HG03039 (cell line): ENCODE measurements around the gene TEDDM1.
"Not testable (repeated sequence)": the region's sequence is repeated elsewhere in the genome, so short reads cannot be mapped to it uniquely, and the experiment has no call there.

Experiments used
- ATAC-seq: cut with Tn5 transposase; IDR thresholded peaks from one replicate; pipeline ENCODE4 v1.9.1; 2021; ENCODE audit warnings: mild to moderate bottlenecking, moderate library complexity; ENCODE audit not compliant: unreplicated experiment

TEDDM1 gene, protein sequence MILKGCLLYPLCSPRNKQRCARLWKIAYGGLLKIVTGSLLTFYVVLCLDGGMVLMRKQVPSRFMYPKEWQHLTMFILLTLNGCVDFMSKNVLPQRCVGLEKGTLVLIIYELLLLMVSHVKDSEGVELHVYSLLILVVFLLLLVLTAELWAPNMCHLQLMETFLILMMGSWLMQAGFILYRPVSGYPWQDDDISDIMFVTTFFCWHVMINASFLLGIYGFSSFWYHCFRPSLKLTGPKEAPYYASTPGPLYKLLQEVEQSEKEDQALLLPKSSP

DNA sequence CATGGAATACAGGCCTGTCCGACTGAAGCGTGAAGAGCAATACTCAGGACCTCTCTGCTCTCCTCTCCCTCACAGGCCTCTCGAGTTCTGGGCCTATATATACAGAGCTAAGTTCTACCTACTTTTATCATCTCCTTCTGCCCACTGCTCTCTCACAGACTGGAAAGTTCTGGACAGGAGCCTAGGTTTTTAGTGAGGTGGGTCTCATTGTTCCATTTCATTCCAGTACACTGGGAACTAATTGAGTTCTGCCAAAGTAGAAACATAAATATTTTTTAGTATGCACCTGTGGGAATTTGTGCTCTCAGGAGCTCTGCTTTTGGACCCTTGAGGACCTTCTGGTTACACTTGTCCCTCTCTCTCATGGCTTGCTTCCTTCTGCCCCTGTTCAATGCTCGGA lies at the start of gene TEDDM1:
Gene TEDDM1, minus strand, starts transcription at position 101 of the 400 bp plus-strand sequence. CDS start 182 bp downstream, outside the sequence.
- no peak for ATAC-seq

DNA sequence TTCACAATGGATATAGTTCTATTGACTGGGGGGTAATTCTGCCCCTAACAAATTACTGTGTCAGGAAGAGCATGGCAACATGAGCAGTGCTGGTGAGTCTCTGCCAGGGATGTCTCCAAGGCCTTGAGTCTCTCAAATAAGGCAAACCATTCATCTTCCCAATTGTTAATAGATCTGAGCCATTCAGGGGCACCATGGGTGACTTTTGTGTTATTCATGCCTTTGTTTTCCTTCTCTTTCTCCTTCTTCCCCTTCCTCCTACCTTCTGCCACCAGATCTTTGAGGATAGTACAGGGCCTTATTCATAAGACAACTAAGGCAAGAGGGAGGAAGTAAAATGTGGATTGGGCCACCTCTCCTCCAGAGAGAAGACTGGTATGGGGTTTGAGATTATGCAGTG lies 49.6 kb upstream of the TEDDM1 start, which contains the start of gene RGSL1:
Gene RGSL1, plus strand, starts transcription at position 60 of the 400 bp plus-strand sequence. Its CDS starts 20 bp downstream, at position 80.
- no peak for ATAC-seq

DNA sequence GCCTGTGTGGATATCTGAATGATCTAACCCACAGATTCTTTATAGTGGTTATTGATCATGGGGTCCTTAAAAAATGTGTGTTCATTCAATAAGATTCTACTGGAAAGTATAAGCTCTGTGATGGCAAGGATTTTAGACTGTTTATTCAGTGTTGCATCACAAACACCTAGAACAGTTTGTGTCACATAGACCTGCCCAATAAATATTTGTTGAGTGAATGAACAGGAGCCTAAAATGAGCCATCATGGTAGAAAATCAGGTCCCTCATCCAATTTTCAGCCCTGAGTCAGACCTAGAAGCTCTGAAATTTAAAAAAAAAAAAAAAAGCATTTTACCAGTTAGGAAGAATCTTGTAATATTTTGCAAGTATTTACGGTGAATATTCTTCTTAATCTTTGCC lies 47.2 kb upstream of the TEDDM1 start:
- ATAC-seq = no peak

DNA sequence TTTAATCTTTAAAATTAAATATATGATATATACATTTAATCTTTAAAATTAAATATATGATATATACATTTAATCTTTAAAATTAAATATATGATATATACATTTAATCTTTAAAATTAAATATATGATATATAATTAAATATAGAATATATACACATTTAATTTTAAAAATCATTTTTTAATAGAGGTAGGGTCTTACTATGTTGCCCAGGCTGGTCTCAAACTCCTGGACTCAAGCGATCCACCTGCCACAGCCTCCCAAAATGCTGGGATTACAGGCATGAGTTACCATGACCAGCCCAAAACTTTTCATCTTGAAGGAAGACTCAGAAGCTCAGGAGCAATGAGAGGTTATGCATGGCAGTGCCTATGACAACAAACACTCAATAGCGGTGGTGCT lies 46.7 kb upstream of the TEDDM1 start:
- ATAC-seq = not testable (repeated sequence)

GRCh38 chr1:182446033-182446669 lies 45.7 kb upstream of the TEDDM1 start:
- no peak for ATAC-seq

- no peak for ATAC-seq
Measured at GRCh38 chr1:182444497-182444896, 44.0 kb upstream of the TEDDM1 start.

- no peak for ATAC-seq
Measured at GRCh38 chr1:182442333-182442732, 41.9 kb upstream of the TEDDM1 start.

- no peak for ATAC-seq
Measured at GRCh38 chr1:182441719-182442118, 41.3 kb upstream of the TEDDM1 start.

DNA sequence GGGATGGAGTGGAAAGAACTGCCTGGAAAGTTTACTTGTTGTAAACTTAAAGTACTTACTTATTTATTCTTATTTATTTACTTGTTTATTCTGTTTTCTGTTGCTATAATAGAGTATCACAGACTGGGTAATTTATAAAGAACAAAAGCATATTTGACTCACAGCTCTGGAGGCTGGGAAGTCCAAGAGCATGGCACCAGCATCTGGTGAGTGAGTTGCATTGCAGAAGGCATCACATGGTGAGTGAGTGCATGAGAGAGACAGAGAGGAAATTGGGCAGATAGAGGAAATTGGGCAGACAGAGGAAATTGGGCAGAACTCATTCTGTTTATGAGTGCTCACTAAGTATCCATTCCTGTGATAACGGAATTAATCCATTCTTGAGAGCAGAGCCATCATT lies 37.9 kb upstream of the TEDDM1 start:
- ATAC-seq = no peak

GRCh38 chr1:182433580-182433979 lies 33.1 kb upstream of the TEDDM1 start:
- no peak for ATAC-seq

DNA sequence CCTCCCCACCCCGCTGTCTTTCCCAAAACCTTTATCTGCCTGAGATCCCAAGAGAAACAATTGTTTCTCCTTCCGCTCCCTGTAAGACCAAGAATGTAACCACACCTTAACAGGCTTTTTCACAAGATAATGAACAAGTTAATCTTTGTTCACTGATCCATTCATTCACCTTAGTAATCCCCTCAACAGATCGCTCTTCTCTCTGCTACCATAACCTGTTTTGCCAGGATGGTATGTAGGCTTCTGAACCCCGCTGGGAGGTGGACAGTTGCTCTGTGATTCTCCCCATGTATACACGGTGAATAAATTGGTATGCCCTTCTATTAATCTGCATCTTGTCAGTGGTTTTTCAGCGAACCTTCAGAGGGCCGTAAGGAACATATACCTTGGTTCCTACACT lies 30.8 kb upstream of the TEDDM1 start:
- no peak for ATAC-seq

- no peak for ATAC-seq
Measured at GRCh38 chr1:182430263-182431068, 30.0 kb upstream of the TEDDM1 start.

- no peak for ATAC-seq
Measured at GRCh38 chr1:182428043-182428442, 27.6 kb upstream of the TEDDM1 start.

DNA sequence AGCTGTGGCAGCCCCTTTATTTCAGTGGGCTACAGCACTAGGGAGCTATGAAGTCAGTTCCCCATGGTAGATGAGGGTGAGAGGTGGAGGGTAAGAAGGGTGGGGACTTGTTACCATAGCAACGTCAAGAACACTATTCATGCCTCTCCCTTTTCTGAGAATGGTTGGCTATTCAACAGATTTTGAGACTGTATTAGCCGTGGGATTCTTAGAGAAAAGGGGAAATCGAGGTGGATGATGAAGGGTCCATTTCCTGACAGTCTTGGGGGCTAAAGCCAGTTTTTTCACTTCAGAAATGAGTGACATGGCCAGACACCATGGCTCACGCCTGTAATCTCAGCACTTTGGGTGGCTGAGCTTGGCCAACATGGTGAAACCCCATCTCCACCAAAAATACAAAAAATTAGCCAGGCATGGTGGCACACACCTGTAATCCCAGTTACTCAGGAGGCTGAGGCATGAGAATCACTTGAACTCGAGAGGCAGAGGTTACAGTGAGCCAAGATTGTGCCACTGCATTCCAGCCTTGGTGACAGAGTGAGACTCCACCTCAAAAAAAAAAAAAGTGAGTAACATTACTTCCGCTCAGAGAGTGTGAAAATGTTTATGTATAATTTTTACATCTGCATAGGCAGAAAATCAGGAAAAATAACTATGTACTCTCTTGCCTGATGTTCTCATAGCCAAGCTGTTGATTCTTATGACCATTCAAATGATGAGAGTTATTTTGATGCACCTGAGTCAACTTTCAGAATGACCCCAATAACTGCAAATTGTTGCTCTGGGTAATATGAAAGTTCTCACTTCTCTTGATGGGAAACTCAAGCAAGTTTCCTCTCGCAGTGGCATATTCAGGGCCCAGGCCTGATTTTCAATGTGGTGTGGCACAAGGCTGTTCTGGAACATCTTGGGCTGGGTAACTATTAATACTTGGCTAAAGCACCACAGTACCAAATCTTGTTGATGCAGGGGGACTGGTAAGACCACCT lies 26.3 kb upstream of the TEDDM1 start:
- ATAC-seq = peak; percentile 58

- no peak for ATAC-seq
Measured at GRCh38 chr1:182415789-182416188, 15.3 kb upstream of the TEDDM1 start.

DNA sequence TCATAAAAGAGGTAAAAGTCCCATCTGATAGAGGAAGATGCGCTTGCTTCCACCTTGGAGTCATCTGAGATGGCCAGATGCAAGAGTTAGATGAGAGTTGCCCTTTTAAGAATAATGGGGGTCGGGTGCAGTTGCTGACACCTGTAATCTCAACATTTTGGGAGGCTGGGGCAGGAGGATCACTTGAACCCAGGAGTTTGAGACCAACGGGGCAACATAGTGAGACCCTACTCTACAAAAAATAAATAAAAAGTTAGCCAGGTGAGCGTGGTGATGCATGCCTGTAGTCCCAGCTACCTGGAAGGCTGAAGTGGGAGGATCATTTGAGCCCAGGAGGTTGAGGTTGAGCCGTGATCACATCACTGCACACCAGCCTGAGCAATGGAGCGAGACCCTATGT lies 13.5 kb upstream of the TEDDM1 start:
- no peak for ATAC-seq

- ATAC-seq = no peak
Measured at GRCh38 chr1:182413486-182413885, 13.0 kb upstream of the TEDDM1 start.

DNA sequence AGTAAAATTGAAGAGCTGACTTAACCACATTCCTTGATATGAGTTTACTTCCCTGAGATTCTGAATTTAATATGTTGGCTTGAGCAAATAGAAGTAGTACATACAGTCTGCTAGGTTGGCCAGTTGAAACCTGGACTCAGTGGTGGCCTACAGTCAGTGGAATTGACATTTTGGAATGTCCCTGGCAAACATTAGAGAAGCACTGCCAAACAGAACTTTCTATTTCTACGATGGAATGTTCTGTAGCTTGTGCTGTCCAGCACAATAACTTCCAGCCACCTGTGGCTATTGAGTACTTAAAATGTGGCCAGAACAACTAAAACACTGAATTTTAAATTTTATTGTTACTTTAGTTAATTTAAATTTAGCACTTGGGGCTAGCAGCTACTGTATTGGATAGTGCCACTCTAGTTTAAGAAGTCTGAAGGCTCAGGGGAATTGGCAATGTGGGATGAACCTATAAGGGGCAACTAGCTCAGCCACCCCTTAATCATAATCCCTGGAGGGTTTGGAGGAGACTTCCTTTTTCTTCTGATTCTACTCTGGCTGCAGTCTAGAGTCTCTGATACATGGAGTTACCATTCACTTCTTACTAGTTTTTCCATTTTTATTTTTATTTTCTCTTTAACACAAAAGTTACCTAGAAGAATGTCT lies 10.3 kb upstream of the TEDDM1 start:
- ATAC-seq = no peak

GRCh38 chr1:182410138-182410537 lies 9.7 kb upstream of the TEDDM1 start:
- ATAC-seq = no peak
